GM19035 (cell line): Measurements from ENCODE around the gene LDB2.
"Not testable (repeated sequence)": the region's sequence is repeated elsewhere in the genome, so short reads cannot be mapped to it uniquely, and the experiment has no call there.

Experiments
- ATAC-seq: cut with Tn5 transposase; IDR thresholded peaks from one replicate; pipeline ENCODE4 v1.9.1; 2021; ENCODE audit not compliant: unreplicated experiment

Gene LDB2

DNA sequence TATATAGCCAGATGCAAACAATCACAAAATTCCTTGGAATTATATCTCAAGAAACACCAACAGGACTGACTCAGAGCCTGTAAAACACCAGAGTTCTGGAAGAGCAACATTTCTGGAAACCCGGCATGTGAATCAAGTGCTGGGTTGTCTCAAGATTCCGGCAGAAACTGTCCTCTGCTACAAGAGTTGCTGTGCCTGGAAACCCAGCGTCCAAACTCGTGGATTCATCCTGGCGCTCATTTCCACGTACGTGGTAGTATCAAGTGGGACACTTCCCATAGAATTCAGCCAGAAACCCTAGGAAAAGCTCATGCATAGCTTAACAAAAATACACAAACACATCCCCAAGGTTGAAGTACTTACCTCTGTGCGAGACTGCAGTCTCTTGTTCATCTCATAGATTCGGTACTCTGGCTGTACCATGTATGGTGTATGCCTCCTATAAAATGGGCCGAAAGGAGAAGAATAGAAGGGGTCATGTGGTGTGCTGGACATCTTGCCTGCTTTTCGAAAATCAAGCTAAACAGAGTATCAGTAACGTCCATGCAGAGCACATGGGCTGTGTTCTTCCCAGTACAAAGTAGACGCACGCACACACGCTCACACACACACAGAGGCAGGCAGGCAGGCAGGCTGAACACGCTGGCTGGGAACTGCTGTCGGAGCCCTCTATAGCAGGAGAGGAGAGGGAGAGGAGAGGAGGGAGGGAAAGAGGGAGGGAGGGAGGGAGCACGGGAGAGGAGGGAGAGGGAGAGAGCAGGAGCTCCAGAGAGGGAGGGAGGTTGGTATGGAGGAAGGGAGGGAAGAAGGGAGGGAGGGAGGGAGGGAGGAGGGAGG lies at the start of gene LDB2:
TSS of gene LDB2 (minus strand) at position 655 of the 837 bp plus-strand sequence.
- ATAC-seq, result no peak

DNA sequence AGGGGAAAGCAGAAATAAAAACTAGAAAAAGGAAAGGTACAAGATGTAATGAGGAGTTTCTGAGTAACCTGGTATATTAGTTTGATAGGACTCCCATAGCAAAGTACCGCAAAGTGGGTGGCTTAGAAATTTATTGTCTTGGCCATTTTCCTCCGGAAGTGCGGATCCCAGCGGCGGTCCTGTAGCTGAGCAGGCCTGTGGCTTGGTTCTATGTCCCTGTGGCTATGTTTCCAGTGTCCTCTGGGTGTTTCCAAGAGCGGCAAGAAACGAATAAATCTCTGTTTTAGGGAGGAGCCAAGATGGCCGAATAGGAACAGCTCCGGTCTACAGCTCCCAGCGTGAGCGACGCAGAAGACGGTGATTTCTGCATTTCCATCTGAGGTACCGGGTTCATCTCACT lies 44.0 kb upstream of the LDB2 start:
- no peak for ATAC-seq

DNA sequence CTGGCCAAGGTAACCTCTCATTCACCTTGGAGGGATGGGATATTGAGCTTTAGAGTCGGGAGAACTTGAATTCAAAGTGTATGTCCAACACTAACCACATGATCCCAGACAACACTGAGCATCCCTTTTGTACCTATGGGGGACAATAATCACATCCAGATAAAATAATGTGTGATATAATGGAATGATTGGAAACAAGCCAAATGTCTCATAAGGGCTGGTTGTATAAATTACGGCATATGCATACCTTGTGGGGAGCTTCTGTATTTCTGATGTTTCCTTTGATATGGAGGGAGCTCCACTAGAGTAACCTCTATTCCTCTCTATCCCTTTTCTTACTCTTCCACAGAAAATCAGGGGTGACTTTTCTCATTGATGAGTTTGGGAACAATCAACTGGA lies 40.7 kb upstream of the LDB2 start:
- ATAC-seq, result no peak

DNA sequence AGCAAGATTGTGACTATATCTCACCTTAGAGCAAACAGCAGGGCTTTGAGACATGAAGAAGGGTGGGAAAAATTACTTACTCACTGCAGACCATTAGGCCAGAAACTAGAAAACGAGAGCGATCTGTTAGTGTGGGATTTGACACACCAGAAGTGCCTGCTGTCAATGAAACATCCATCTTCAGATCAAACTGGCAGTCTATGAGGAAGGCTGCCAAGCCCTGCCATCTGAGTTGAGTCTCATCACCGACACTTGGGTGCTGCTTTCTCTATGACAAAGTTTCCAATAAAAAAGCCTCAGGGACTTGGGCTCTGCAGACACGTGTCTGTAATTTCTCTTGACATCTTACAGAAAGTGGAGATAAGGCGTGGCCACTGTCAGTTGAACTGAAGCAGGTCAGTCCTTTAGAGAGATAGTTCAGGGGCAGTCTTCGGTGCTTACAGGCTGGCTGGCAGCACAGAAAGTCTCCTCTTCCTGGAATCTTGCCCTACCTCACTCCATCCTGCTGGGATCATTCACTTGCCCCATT lies 40.1 kb upstream of the LDB2 start:
- ATAC-seq, result no peak

DNA sequence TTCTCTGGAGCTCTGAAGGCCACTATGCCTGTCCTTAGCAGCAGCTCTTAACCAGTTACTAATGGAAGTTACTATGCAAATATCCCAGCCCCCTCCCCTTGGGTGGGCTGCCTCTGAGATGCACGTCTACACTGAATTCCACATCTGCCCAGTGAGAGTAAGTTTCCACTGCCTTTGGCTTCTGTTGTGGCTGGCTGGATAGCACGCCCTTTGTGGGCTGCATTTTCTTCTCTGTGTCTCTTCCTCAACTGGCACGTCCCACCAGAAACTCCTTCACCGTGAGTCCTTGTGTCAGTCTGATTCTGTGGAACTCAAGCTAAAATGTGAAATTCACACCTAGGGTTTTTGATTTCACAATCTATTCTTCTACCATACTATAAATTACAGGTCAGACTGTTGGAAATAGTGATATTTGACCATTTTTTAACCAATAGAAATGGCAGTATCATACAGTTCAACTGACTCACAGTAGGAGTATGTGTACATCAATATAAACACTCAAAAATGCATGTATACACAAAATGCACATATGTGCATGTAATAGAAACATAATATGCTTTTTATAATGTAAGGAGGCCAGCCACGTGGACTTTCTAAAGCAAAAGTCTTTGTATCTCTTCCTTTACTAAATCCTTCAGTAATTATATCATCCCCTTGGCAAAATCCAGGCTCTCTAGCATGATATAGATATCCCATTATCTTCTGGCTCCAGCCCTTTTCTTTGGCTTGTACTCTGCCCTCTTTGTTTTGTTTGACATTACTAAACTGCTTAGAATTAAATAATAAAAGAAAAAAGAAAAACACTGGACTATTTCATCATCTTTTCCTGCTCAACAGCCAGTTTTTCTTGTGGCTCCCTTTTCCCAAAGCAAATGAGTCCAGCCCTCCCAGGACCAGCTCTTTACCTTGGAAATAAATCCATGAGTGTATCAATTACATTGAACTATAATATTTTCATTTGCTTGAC lies 33.2 kb upstream of the LDB2 start:
- ATAC-seq, result no peak

DNA sequence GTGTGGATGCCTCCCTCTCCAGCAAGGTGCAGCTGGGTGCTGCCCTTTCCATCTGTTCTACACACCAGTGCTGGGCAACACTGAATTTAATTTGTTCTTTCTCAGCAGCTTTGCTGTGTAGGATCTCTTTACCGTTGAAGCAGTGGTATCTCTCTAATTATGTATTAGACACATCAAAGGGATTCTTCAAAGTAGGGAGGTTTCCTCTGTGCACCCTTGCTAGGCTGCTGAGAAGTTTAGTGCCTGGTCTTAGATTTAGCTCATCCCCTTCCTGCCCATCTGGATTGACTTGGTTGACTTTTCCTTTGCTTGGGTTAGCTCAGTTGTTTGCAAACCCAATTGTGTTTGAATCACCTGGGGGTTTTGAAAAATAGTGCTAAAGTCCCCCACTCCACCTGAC lies 27.8 kb upstream of the LDB2 start:
- ATAC-seq, result no peak

DNA sequence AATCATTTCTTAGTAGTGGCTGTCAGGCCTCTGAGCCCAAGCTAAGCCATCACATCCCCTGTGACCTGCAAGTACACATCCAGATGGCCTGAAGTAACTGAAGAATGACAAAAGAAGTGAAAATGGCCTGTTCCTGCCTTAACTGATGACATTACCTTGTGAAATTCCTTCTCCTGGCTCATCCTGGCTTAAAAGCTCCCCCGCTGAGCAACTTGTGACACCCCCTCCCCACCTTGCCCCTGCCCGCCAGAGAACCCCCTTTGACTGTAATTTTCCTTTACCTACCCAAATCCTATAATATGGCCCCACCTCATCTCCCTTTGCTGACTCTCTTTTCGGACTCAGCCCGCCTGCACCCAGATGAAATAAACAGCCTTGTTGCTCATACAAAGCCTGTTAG lies 20.3 kb upstream of the LDB2 start:
- ATAC-seq, result not testable (repeated sequence)

DNA sequence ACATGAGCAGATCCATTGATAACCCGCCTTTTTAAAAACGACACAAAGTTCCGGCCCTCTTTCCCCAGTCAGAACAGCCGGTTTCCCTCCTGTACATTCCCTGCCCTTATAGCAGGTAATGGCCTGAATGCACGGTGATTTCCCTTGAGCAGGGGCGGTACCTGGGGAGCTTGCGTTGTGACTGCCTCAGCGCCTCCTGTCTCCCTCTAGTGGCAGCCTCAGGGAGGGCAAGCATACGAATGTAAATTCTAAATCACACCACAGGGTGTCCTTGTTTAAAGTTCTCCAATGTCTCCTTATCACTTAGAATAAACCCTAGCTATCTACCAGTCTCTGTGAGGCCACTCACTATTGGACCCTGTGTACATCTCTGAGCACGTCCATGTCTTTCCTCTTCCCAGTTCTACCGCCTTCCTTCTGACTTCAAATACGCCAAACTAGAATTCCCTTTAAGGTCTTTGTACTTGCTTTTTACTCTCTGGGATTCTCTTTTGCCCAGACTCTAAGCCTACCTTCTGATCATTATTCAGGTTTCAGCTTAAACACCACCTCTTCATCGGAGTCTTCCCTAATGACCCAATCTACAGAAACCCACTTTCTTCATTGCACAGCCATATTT lies 18.4 kb upstream of the LDB2 start:
- peak; percentile 97 for ATAC-seq

DNA sequence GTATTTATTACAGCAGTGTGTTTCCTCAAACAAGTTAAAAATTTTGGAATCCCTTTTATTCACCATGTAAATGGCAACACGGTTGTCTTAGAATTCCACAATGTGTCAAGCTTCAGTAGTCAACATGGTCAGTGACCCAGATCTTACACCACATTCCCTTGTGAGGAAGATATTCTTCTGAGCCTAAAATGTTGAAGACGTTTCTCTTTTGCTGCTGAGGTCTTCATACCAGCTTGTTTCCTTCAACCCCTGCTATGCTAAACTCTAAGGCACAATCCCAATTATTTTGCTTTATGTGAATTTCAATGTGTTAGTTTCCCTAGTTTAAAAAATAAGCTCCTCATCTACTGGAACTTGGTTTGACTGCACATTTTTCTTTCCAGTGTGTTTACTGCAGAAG lies 17.6 kb upstream of the LDB2 start:
- ATAC-seq, result no peak

DNA sequence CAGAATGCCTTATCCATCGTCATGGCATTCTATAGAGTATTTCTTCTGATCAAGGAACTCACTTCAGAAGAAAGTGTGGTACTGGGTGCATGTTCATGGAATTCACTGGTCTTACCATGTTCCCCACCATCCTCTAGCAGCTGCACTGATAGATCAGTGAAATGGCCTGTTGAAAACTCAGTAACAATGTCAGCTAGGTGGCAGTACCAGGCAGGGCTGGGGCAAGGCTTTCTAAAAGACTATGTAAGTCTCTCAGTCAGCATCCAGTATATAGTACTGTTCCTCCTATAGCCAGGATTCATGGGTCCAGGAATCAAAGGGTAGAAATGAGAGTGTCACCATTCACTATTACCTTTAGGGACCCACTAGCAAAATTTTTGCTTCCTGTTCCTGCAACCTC lies 15.8 kb upstream of the LDB2 start:
- no peak for ATAC-seq

DNA sequence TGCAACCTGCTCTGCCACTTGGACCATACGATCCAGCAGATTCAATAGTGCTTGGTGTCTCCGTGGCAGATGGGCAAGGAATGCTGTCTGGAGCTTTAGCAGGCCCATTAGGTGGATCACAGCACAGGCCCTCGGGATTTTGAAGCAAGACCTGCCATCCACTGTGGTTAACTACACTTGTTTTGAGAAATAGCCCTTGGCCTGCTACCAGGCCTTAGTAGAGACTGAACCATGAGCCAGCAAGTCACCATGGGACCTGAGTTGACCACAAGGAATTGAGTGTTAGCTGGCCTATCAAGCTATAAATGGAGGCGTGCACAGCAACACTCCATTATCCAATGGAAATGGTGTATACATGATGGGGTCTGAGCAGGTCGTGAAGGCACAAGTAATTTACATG lies 14.5 kb upstream of the LDB2 start:
- ATAC-seq, result no peak

DNA sequence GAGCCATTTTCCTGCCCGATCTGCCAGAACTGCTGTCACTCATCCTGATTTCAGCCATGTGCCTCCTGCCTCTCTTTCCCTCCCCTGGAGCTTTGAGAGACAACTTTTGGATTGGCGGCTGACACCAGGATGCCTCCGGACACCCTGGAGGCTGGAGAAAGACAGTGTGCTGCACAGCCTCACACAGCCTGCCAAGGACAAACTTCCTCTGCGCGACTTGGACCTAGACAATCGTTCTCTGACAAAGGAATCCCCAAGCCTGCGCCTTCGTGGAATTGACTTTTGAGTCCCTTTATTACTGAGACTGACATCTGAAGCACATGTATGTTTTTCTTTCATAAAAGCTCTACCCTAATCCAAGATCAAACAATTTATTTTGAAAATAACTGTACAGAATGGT lies 10.8 kb upstream of the LDB2 start:
- no peak for ATAC-seq

DNA sequence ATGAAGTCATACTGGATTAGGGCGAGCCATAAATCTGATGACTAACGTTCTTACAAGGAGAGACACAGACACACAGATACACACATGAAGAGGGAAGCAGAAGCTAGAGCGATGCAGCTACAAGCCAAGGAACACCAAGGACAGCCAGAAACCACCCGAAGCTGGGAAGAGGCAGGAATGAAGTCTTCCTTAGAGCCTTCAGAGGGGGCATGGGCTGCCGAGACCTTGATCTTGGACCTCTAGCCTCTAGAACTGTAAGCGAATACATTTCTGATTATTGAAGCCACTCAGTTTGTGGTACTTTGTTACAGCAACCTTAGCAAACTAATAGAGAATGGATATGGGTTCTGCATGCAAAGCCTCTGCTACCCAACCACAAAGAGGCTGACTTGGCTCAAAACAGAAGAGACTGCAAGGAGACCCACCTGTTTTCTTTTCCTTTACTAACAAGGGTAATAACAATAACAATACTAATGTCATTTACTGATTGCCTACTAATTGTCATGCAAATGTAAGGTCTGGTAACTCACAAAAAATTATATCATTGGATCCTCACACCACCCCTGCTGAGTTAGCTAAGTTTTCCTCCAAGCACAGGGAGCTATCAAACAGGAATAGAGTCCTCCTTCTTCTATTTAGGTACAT lies 10.1 kb upstream of the LDB2 start:
- no peak for ATAC-seq

DNA sequence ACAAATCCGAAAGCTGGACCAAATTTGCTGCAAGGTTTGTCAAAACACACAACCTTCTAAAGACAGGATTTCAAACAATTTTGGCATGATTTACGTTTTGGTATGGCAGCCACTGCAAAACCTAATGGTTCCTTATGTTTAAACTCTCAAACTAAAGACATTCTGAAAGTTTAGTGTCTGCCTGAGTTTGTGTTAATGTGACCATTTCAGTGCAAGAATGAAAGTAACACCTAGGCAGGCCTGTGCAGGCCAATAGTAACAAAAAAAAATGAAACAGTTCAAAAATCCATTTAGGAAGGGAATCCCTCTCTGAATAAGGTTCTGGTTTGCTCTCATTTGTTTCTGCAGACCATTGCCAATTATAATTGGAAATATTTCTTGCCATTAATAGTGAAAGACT lies 1.9 kb upstream of the LDB2 start:
- ATAC-seq, result no peak

DNA sequence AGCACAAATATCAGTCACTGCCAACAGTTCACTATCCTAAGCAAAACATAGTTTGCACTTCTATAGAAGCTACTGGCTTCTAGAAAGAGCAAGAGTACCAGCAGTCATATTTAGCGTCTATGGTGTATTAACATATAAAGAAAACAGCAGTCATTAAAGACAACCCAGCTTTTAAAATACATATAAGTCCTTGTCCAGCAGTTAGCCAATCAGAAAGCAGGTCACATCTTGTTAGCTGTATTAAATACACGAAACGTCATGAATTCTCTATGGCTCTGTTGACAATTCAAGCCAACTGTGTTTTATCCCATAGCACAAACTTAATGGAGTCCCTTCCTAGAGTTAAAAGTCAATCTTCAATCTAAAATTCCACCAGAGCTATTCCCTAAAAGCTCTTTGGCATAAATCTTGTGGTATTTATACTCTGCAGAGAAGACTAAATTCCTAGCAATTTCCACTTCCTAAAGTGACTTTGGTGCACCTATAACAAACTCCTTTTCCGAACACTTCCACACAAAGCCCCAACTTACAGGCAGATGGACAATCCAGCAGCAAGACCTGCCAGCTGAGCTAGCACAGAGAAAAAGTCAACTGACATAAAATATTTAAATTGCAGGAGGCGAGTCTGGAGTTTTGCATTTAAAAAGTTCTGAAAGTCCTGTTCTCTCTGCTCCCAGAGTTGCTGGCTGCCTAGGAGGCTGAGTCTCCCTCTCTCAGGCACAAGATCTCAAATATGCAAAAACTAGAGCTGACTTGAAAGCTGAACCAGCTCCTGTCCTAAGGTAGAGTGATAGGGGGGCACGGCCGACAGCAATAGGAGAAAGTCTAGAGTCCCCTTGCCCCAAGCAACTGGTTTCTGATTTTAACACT lies 1.3 kb downstream of the LDB2 start:
- ATAC-seq, result no peak

DNA sequence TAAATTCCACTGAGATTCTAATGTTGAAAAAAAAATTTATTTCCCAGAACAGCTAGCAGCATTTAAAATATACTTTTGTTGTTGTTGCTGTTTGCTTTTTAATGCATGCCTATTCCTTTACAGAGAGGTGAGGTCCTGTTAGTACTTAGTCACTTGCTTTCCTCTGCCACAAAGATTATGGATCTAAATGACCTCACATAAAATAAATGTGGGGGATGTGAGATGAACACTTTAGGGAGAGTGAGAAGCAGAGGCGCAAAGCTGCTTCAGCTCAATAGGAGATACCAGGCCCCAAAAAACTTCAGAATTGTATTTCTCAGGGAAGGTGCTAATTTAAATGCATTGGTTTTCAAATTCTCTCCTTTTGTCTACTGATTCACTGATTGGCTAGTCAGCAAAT lies 4.0 kb downstream of the LDB2 start:
- ATAC-seq, result no peak

DNA sequence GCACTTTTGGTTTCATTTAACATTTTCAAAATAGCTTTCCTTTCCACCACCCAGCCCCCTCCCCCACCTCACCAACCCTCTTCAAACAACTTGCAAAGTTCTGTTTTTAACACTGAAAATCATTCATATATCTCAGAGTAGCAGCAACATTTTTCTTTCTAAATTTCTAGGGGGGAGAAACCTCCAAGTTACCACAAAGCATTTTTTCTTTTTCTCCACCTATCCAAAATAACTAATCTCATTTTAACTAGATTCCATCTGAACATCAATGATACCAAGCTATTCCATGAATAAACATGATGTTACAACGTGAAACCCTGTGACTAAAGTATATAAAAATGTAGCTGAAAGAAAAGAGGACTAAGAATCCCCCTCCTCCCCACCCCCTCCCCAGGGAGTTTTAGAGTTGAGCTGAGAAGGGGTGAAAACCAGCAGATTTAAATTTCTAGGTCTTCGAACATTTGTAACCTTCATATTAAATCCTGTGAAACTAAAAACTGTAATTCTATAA lies 5.2 kb downstream of the LDB2 start:
- ATAC-seq, result no peak

DNA sequence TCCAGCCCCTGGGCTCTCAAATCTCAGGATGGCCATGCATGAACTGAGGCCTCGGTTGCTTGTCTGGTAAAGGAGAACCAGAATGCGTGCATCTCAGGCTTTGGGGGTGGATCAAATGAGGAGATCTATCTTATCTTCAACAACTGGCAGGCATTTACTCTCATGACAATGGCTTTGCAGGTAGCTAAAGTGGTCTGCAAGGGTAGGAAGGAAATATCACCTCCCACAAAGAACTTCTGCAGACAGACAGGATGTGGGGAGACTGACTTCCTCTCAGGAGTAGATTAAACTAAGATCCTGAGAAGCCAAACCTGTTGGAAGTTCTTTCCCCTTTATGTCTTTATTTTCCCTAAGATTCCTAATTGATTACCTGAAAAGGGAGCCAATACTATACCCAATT lies 7.8 kb downstream of the LDB2 start:
- ATAC-seq, result no peak

DNA sequence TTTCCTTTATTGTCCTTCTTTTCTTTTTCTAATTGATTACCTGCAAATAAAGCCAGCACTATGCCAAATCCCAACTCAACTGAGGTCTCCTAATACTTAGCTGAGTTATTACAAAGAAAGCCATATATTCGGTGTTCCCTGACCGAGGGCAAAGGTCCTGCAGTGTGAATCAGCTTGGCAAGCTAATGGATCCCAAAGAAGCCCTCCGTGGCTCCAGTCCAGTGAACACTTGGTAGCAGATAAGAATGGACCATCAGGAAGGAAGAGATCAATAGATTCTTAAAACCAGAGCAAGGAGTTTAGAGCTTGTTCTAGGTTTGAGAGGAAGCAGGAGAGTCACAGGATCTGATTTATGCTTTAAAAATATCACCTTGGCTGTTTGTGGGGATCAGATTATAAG lies 8.5 kb downstream of the LDB2 start:
- no peak for ATAC-seq

DNA sequence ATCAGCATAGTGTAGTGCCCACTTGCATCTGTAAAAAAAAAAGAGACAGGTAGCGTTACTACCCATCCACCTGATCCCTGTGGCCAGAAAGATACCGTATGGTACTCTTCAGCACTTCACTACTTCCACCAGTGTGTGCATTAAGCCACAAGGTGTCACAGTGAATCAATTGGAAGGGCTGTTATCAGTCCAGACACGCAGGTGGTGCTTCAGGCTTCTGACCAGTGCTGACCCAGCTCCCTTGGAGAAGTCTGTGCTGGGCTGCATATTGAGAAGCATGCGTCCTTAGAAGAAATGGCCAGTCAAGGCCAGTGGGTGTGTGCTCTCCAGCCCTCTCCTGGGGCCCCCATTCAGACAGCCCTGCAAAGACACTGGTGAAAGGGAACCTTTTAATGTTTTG lies 10.6 kb downstream of the LDB2 start:
- no peak for ATAC-seq
